ENCODE data around the gene WWOX. TPM values are rescaled to one million over a fixed set of nuclear protein-coding genes. Genes with fewer than 3 reads are reported as not detected.
A peak's percentile ranks its signal among the peaks of the same experiment; 100 is the strongest.

The WWOX gene
- total and polyA plus RNA-seq, 2 of the 13 experiments (the other 11 are each of a cell fraction or from before 2014, with no cell fraction given), result 9.1 to 37.4 TPM

DNA sequence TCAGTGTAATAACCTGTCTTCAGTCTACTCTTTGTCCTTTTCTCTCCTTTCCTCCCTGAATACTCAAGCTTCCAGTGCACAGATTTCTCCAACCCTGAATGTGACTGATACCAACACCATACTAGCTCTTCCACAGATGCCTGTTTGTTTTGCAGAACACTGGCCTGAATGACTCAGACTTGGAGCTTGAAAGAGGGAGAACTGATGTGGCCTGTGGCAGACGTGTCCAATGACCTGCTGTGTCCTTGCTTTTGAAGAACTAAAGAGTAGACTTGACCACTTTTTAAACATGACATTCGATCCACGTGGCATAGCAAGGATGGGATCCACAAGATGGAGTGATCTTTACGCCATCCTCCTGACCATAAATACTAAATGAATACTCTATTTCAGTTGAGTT, 361.0 kb downstream of the WWOX start (continued):
- TF ChIP-seq, protein P1, sequence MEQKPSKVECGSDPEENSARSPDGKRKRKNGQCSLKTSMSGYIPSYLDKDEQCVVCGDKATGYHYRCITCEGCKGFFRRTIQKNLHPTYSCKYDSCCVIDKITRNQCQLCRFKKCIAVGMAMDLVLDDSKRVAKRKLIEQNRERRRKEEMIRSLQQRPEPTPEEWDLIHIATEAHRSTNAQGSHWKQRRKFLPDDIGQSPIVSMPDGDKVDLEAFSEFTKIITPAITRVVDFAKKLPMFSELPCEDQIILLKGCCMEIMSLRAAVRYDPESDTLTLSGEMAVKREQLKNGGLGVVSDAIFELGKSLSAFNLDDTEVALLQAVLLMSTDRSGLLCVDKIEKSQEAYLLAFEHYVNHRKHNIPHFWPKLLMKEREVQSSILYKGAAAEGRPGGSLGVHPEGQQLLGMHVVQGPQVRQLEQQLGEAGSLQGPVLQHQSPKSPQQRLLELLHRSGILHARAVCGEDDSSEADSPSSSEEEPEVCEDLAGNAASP (CRISPR knock-in tag; IDR thresholded peaks at IDR 0.05; ENCODE audit: borderline replicate concordance), result no peak; the same call in 1 of the 2 replicates
- TF ChIP-seq ZNF280B (CRISPR knock-in tag; IDR thresholded peaks at IDR 0.05; ENCODE audit: borderline replicate concordance) (no peak), KAT7 (CRISPR knock-in tag; IDR thresholded peaks at IDR 0.05; ENCODE audit: borderline replicate concordance) (no peak), KLF9 (CRISPR knock-in tag; IDR thresholded peaks at IDR 0.05; ENCODE audit: low read depth) (no peak), TOE1 (CRISPR knock-in tag; IDR thresholded peaks at IDR 0.05) (no peak), MAF1 (CRISPR knock-in tag; IDR thresholded peaks at IDR 0.05; ENCODE audit: borderline replicate concordance) (no peak), SMAD1 (CRISPR knock-in tag; IDR thresholded peaks at IDR 0.05; ENCODE audit: borderline replicate concordance, low read depth) (no peak), MED1 (CRISPR knock-in tag; IDR thresholded peaks at IDR 0.05) (peak; percentile 51; the same call in 1 of the 2 replicates), ESRRA (CRISPR knock-in tag; IDR thresholded peaks at IDR 0.05; ENCODE audit: low read depth) (no peak), FOXA1 (IDR thresholded peaks at IDR 0.05) (no peak), FOXA1 (CRISPR knock-in tag; IDR thresholded peaks at IDR 0.05) (0 out of 2 replicates have a peak, but pooled peaks have one; percentile 34), ZMYM3 (CRISPR knock-in tag; IDR thresholded peaks at IDR 0.05) (0 out of 2 replicates have a peak, but pooled peaks have one; percentile 50), ZFP36L2 (CRISPR knock-in tag; IDR thresholded peaks at IDR 0.05) (no peak), SAP130 (CRISPR knock-in tag; IDR thresholded peaks at IDR 0.05; ENCODE audit: low read depth) (peak; percentile 57), DPF2 (CRISPR knock-in tag; IDR thresholded peaks at IDR 0.05; ENCODE audit: borderline replicate concordance, low read depth) (no peak; the same call in 1 of the 2 replicates), TCF12 (IDR thresholded peaks at IDR 0.05) (no peak), TCF12 (CRISPR knock-in tag; IDR thresholded peaks at IDR 0.05) (no peak), ZNF549 (CRISPR knock-in tag; IDR thresholded peaks at IDR 0.05) (no peak), CAMTA2 (CRISPR knock-in tag; IDR thresholded peaks at IDR 0.05; ENCODE audit: borderline replicate concordance) (no peak), ZFYVE20 (CRISPR knock-in tag; IDR thresholded peaks at IDR 0.05; ENCODE audit: borderline replicate concordance, low read depth) (no peak), NCOA5 (CRISPR knock-in tag; IDR thresholded peaks at IDR 0.05) (no peak), ZNF740 (CRISPR knock-in tag; IDR thresholded peaks at IDR 0.05) (no peak), NR2F1 (CRISPR knock-in tag; IDR thresholded peaks at IDR 0.05) (no peak), POGZ (CRISPR knock-in tag; IDR thresholded peaks at IDR 0.05) (peak; percentile 74)
- TF ChIP-seq, protein P2, sequence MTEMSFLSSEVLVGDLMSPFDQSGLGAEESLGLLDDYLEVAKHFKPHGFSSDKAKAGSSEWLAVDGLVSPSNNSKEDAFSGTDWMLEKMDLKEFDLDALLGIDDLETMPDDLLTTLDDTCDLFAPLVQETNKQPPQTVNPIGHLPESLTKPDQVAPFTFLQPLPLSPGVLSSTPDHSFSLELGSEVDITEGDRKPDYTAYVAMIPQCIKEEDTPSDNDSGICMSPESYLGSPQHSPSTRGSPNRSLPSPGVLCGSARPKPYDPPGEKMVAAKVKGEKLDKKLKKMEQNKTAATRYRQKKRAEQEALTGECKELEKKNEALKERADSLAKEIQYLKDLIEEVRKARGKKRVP (CRISPR knock-in tag; IDR thresholded peaks at IDR 0.05), result no peak
- TF ChIP-seq, protein P3, sequence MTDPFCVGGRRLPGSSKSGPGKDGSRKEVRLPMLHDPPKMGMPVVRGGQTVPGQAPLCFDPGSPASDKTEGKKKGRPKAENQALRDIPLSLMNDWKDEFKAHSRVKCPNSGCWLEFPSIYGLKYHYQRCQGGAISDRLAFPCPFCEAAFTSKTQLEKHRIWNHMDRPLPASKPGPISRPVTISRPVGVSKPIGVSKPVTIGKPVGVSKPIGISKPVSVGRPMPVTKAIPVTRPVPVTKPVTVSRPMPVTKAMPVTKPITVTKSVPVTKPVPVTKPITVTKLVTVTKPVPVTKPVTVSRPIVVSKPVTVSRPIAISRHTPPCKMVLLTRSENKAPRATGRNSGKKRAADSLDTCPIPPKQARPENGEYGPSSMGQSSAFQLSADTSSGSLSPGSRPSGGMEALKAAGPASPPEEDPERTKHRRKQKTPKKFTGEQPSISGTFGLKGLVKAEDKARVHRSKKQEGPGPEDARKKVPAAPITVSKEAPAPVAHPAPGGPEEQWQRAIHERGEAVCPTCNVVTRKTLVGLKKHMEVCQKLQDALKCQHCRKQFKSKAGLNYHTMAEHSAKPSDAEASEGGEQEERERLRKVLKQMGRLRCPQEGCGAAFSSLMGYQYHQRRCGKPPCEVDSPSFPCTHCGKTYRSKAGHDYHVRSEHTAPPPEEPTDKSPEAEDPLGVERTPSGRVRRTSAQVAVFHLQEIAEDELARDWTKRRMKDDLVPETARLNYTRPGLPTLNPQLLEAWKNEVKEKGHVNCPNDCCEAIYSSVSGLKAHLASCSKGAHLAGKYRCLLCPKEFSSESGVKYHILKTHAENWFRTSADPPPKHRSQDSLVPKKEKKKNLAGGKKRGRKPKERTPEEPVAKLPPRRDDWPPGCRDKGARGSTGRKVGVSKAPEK (CRISPR knock-in tag; IDR thresholded peaks at IDR 0.05; ENCODE audit: borderline replicate concordance), result no peak
